ENCODE measurements around the gene SETD2.

Gene SETD2

GRCh38 chr3:46979958-46980497 is 183.9 kb downstream of the SETD2 start:
- no peak for DNase-seq (ENCODE audit: low spot score)
- TF ChIP-seq CTCF (IDR thresholded peaks at IDR 0.05), result no peak
- H3K27ac ChIP-seq, result peak overlapping the region; percentile 78 to 93
- peak overlapping the region; percentile 86 for H3K4me3 ChIP-seq

GRCh38 chr3:46978985-46979944 is 184.6 kb downstream of the SETD2 start, which contains the start of gene NBEAL2:
TSS of gene NBEAL2 (plus strand) at chr3:46979666. CDS start at chr3:46979862, 196 bp downstream.
- TF ChIP-seq CTCF (IDR thresholded peaks at IDR 0.05), result no peak
- peak within 1 kb of the TSS; percentile 78 to 93 for H3K27ac ChIP-seq
- H3K4me3 ChIP-seq, result peak within 1 kb of the TSS; percentile 86
- peak; percentile 95 for DNase-seq (ENCODE audit: low spot score)

GRCh38 chr3:46978381-46978780 is 185.5 kb downstream of the SETD2 start:
- DNase-seq (ENCODE audit: low spot score), result no peak
- Histone ChIP-seq H3K4me3 (peak overlapping the region; percentile 86), H3K27ac (peak overlapping the region; percentile 78 to 93)
- TF ChIP-seq CTCF (IDR thresholded peaks at IDR 0.05), result no peak

- DNase-seq (ENCODE audit: low spot score), result no peak
- Histone ChIP-seq H3K27ac (peak overlapping the region in 1 of 2 donors; percentile 93), H3K4me3 (no peak overlapping the region)
- TF ChIP-seq CTCF (IDR thresholded peaks at IDR 0.05), result no peak
Measured at GRCh38 chr3:46977811-46978195, 186.1 kb downstream of the SETD2 start.

- peak; percentile 99 for DNase-seq (ENCODE audit: low spot score)
- no peak for TF ChIP-seq CTCF (IDR thresholded peaks at IDR 0.05)
- peak within 1 kb of the TSS; percentile 90 to 93 for H3K27ac ChIP-seq
Measured at GRCh38 chr3:46976326-46977190, 187.4 kb downstream of the SETD2 start, which contains the start of gene CCDC12. TSS of gene CCDC12 (minus strand) at chr3:46976745. CDS start at chr3:46976732, 13 bp downstream.

GRCh38 chr3:46974421-46975171 is 189.3 kb downstream of the SETD2 start:
- TF ChIP-seq CTCF (IDR thresholded peaks at IDR 0.05), result no peak
- no peak for DNase-seq (ENCODE audit: low spot score)
- Histone ChIP-seq H3K27ac (no peak overlapping the region), H3K4me3 (peak overlapping the region; percentile 25)

More at GRCh38 chr3:46976326-46977190, 187.4 kb downstream of the SETD2 start, which contains the start of gene CCDC12:
- H3K4me3 ChIP-seq, result peak within 1 kb of the TSS; percentile 85

Measured in coronary artery (tissue), 2 donors.